ENCODE data around the gene PTPN9. TPM values are rescaled to one million over a fixed set of nuclear protein-coding genes. Genes with fewer than 3 reads are reported as not detected.

Gene PTPN9
- total and polyA plus RNA-seq, 2 of the 13 experiments (the other 11 are each of a cell fraction or from before 2014, with no cell fraction given): 16.6 to 19.9 TPM

DNA sequence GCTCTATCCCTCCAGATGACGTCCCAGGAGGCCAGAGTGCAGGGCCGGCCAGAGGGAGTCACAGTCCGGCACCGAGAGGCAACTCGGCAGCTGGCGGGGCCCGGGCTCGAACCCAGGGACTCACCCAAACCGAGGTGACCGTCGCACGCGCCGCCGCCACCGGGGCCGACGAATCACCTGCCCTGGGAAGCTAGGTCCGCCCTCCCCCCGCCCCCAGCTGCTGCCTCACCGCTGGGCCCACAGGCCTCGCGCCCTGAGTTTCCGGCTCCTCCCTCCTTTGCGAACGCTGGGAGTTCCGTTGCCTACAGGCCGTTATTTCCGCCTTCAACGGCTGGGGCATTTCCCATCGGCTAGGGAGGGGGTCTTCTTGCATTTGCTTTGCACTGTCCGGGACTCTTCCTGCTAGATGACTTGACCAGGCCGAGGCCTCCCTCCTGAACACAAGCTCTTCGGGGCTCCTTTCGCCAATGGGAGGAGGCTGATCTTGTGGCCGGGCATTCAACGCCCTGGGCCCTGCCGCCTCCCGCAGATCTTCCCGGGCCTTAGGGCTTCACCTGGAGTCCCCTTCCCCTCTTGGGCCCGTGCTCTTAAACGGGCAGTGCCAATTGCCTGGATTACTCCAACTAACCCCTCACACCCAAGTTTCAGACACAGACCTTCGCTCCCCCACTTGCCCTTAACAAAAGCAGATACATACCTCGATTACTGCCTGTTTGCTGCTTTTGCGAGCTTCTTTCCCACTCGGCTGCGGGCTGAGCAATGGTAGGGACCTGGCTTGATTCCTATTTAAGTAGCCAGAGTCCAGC is 46.6 kb upstream of the PTPN9 start, which contains the start of gene SNUPN (continued):
- TF ChIP-seq, protein P1, sequence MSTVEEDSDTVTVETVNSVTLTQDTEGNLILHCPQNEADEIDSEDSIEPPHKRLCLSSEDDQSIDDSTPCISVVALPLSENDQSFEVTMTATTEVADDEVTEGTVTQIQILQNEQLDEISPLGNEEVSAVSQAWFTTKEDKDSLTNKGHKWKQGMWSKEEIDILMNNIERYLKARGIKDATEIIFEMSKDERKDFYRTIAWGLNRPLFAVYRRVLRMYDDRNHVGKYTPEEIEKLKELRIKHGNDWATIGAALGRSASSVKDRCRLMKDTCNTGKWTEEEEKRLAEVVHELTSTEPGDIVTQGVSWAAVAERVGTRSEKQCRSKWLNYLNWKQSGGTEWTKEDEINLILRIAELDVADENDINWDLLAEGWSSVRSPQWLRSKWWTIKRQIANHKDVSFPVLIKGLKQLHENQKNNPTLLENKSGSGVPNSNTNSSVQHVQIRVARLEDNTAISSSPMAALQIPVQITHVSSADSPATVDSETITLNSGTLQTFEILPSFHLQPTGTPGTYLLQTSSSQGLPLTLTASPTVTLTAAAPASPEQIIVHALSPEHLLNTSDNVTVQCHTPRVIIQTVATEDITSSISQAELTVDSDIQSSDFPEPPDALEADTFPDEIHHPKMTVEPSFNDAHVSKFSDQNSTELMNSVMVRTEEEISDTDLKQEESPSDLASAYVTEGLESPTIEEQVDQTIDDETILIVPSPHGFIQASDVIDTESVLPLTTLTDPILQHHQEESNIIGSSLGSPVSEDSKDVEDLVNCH (CRISPR knock-in tag; IDR thresholded peaks at IDR 0.05): 0 out of 2 replicates have a peak, but pooled peaks have one; percentile 19
- TF ChIP-seq ZSCAN21 (CRISPR knock-in tag; IDR thresholded peaks at IDR 0.05; ENCODE audit: borderline replicate concordance) (0 out of 2 replicates have a peak, but pooled peaks have one; percentile 20), JUN (CRISPR knock-in tag; IDR thresholded peaks at IDR 0.05) (no peak; the same call in 1 of the 2 replicates), ZBTB42 (CRISPR knock-in tag; IDR thresholded peaks at IDR 0.05) (no peak), AGO2 (optimal IDR thresholded peaks at IDR 0.05; ENCODE audit: low read depth, low read length) (peak; percentile 83), ELF3 (CRISPR knock-in tag; IDR thresholded peaks at IDR 0.05) (peak; percentile 99), REL (CRISPR knock-in tag; conservative IDR thresholded peaks at IDR 0.05) (no peak), ZNF496 (CRISPR knock-in tag; IDR thresholded peaks at IDR 0.05; ENCODE audit: insufficient replicate concordance) (no peak), ZNF850 (CRISPR knock-in tag; conservative IDR thresholded peaks at IDR 0.05) (peak; percentile 68; the same call in 1 of the 2 replicates), HOXA3 (CRISPR knock-in tag; IDR thresholded peaks at IDR 0.05) (peak; percentile 81), CHD4 (IDR thresholded peaks at IDR 0.05; ENCODE audit: borderline replicate concordance, low read length) (no peak), ZNF251 (CRISPR knock-in tag; IDR thresholded peaks at IDR 0.05) (no peak), NFATC3 (CRISPR knock-in tag; IDR thresholded peaks at IDR 0.05) (no peak), U2AF2 (IDR thresholded peaks at IDR 0.05; ENCODE audit: low read depth, low read length) (no peak)
- TF ChIP-seq, protein P2, sequence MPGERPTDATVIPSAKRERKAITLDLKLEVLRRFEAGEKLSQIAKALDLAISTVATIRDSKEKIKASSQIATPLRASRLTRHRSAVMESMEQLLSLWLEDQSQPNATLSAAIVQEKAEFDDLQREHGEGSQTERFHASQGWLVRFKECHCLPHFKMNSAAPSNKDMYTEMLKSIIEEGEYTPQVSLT (CRISPR knock-in tag; IDR thresholded peaks at IDR 0.05; ENCODE audit: borderline replicate concordance, low read depth): no peak
- TF ChIP-seq, protein P3, sequence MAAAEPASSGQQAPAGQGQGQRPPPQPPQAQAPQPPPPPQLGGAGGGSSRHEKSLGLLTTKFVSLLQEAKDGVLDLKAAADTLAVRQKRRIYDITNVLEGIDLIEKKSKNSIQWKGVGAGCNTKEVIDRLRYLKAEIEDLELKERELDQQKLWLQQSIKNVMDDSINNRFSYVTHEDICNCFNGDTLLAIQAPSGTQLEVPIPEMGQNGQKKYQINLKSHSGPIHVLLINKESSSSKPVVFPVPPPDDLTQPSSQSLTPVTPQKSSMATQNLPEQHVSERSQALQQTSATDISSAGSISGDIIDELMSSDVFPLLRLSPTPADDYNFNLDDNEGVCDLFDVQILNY (CRISPR knock-in tag; conservative IDR thresholded peaks at IDR 0.05): no peak
- TF ChIP-seq, protein P4, sequence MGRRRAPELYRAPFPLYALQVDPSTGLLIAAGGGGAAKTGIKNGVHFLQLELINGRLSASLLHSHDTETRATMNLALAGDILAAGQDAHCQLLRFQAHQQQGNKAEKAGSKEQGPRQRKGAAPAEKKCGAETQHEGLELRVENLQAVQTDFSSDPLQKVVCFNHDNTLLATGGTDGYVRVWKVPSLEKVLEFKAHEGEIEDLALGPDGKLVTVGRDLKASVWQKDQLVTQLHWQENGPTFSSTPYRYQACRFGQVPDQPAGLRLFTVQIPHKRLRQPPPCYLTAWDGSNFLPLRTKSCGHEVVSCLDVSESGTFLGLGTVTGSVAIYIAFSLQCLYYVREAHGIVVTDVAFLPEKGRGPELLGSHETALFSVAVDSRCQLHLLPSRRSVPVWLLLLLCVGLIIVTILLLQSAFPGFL (CRISPR knock-in tag; IDR thresholded peaks at IDR 0.05): no peak
- TF ChIP-seq, protein P5, sequence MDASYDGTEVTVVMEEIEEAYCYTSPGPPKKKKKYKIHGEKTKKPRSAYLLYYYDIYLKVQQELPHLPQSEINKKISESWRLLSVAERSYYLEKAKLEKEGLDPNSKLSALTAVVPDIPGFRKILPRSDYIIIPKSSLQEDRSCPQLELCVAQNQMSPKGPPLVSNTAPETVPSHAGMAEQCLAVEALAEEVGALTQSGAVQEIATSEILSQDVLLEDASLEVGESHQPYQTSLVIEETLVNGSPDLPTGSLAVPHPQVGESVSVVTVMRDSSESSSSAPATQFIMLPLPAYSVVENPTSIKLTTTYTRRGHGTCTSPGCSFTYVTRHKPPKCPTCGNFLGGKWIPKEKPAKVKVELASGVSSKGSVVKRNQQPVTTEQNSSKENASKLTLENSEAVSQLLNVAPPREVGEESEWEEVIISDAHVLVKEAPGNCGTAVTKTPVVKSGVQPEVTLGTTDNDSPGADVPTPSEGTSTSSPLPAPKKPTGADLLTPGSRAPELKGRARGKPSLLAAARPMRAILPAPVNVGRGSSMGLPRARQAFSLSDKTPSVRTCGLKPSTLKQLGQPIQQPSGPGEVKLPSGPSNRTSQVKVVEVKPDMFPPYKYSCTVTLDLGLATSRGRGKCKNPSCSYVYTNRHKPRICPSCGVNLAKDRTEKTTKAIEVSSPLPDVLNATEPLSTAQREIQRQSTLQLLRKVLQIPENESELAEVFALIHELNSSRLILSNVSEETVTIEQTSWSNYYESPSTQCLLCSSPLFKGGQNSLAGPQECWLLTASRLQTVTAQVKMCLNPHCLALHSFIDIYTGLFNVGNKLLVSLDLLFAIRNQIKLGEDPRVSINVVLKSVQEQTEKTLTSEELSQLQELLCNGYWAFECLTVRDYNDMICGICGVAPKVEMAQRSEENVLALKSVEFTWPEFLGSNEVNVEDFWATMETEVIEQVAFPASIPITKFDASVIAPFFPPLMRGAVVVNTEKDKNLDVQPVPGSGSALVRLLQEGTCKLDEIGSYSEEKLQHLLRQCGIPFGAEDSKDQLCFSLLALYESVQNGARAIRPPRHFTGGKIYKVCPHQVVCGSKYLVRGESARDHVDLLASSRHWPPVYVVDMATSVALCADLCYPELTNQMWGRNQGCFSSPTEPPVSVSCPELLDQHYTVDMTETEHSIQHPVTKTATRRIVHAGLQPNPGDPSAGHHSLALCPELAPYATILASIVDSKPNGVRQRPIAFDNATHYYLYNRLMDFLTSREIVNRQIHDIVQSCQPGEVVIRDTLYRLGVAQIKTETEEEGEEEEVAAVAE (CRISPR knock-in tag; IDR thresholded peaks at IDR 0.05; ENCODE audit: borderline replicate concordance): no peak; the same call in 1 of the 2 replicates
- TF ChIP-seq, protein P6, sequence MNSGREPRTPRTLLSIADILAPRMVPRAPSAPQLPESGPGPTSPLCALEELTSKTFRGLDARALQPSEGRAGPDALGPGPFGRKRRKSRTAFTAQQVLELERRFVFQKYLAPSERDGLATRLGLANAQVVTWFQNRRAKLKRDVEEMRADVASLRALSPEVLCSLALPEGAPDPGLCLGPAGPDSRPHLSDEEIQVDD (CRISPR knock-in tag; IDR thresholded peaks at IDR 0.05; ENCODE audit: borderline replicate concordance): 0 out of 2 replicates have a peak, but pooled peaks have one; percentile 13

Data from HepG2 (cell line).